Stimulated activated CD8-positive, alpha-beta memory T cell treated with anti-CD3 and anti-CD28 coated beads, Interleukin-12 subunit alpha, Interleukin-12 subunit beta, amount 100 ng/mL, for 1 hour (primary cell): ENCODE data around the gene AGPAT3.
"Not testable (repeated sequence)": the region's sequence is repeated elsewhere in the genome, so short reads cannot be mapped to it uniquely, and the experiment has no call there.

ENCODE experiments used
- DNase-seq: peaks from one replicate; pipeline ENCODE4 v3.0.0-alpha.2; 2020; ENCODE audit warnings: low read depth

Gene AGPAT3

DNA sequence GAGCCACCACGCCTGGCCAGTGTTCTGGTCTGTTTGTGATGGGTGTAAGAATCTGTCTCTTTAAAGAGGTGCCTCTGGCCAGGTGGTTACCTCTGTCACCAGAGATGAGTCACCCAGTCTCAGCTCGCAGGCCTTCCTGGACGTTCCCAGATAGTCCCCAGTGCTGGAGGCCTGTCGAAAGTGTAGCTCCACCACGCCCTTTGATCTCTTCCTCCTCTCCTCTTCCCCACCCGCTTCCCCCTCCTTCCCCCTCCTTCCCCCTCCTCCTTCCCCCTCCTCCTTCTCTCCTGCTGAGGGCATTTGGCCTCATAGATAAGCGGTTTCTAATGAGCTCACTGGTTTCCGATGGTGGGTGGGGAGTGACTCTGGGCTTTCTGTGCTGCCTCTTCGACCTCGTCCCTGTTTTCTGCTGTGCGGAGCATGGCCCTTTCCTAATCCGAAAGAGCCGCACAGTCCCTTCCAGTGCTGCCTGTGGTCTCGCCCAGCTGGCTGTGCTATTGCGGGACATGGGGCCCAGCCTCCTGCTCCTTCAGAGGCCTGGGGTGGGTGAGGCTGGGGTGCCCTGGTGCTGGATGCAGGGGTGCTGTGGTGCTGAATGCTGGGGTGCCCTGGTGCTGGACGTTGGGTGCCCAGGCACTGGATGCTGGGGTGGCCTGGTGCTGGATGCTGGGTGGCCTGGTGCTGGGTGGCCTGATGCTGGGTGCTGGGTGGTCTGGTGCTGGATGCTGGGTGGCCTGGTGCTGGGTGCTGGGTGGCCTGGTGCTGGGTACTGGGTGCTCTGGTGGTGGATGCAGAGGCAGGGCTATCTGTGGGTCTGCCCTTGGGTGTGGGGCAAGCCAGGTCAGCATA, 19.2 kb downstream of the AGPAT3 start:
- DNase-seq, result no peak

DNA sequence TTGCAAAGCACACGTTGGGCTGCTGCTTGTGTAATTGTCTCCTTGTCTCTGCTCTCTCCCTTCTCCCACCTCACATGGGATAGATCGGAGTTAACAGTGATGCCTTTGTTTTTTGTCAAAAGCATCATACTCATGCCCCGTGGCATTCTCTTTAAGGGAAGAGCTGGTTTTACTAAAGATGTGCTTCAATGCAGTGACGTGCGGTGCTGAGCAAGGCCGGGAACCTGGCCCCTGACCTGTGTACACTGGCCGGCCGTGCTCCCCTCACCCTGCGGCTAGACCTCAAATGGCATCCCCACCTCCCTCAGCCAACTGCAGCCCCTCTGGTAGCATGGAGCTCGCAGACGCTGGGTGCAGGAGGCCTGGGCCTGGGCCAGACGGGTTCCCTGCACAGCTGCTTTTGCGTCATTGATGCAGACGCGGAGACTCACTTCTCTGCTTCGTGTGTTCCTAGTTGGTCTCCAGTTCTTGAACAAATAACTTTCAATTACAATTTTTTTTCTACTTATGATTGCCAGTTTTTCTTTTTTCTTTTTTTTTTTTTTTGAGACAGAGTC, 19.9 kb downstream of the AGPAT3 start:
- no peak for DNase-seq

DNA sequence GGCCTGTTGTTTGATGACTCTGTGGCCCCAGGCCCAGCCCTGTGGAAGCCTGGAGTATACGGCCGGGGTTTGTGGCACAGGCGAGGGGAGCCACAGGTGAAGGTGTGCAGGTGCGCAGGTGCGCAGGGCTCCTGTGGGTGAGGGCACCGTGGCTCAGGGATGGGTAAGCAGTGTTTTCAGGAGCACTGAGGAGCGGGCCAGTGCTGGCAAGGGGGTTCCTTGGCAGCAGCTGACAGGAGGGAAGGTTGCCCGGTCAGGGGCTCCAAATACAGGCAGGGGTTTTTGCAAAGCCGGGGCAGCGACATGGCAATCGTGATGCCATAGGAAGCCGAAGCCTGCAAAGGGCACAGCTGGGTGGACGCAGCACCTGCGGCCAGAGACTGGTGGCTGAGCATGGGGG, 20.7 kb downstream of the AGPAT3 start:
- no peak for DNase-seq

DNA sequence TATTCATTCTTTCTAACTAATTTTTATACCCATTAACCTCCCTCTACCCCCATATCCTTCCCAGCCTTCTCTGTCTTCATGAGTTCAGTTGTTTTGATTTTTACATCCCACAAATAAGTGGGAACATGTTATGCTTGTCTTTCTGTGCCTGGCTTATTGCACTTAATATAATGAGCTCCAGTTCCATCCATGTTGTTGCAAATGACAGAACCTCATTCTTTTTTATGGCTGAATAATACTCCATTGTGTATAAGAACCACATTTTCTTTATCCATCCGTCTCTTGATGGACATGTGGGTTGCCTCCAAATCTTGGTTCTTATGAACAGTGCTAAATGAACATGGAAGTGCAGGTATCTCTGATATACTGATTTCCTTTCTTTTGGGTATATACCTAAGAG, 21.5 kb downstream of the AGPAT3 start:
- DNase-seq, result no peak

DNA sequence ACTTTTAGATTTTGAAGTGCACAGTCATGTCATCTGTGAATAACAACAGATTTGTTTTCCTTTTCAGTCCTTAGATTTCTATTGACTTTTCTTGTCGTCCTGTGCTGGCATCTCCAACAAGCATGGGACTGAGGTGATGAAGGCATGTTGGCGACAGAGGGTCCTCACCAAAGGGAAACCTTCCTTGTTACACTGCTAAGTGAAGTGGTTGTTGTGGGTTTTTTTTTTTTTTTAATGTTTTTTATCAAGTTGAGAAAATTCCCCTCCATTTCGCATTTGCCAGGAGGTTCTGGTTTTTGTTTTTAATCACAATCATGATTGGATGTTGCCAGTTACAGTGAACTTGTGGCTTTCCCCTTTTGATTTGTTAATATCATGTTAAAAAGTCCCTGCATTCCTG, 24.0 kb downstream of the AGPAT3 start:
- DNase-seq, result no peak

DNA sequence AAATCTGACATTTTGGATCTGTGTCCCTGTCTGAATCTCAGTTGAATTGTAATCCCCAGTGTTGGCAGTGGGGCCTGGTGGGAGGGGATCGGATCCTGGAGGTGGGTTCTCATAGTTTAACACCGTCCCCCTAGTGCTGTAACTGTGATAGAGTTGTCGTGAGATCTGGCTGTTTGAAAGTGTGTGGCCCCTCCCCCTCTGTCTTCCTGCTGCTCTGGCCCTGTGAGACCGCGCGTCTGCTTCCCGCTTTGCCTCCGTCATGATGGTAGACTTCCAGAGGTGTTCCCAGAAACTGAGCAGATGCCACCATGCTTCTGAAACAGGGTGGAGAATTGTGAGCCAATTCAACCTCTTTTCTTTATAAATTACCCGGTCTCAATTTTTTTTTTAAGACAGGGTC, 25.0 kb downstream of the AGPAT3 start:
- DNase-seq, result no peak

DNA sequence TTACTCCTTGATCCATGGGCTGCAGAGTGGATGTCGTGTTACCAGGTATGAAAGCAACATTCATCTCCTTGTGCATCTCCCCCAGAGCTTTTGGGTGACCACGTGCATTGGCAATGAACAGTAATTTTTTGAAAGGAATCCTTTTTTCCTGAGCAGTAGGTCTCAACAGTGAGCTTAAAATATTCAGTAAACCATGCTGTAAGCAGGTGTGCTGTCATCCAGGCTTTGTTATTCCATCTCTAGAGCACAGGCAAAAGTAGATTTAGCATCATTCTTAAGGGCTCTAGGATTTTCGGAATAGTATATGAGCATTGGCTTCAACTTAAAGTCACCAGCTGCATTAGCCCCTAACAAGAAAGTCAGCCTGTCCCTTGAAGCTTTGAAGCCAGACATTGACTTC, 27.3 kb downstream of the AGPAT3 start:
- DNase-seq, result no peak

DNA sequence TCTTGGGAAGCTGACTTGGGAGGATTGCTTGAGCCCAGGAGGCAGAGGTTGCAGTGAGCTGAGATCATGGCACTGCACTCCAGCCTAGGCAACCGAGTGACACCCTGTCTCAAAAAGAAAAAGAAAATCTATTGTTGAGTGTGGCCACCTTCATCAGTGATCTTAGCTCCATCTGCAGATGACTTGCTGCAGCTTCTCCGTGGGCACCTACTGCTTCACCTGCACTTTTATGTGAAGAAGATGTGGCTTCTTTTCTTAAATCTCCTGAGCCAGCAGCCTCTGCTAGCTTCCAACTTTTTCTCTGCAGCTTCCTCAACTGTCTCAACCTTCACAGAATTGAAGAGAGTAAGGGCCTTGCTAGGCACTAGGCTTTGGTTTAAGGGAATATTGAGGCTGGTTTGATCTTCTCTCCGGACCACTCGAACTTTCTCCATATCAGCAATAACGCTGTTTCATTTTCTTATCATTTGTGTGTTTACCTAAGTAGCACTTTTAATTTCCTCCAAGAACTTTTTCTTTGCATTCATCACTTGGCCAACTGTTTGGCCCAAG, 28.0 kb downstream of the AGPAT3 start:
- DNase-seq, result no peak

DNA sequence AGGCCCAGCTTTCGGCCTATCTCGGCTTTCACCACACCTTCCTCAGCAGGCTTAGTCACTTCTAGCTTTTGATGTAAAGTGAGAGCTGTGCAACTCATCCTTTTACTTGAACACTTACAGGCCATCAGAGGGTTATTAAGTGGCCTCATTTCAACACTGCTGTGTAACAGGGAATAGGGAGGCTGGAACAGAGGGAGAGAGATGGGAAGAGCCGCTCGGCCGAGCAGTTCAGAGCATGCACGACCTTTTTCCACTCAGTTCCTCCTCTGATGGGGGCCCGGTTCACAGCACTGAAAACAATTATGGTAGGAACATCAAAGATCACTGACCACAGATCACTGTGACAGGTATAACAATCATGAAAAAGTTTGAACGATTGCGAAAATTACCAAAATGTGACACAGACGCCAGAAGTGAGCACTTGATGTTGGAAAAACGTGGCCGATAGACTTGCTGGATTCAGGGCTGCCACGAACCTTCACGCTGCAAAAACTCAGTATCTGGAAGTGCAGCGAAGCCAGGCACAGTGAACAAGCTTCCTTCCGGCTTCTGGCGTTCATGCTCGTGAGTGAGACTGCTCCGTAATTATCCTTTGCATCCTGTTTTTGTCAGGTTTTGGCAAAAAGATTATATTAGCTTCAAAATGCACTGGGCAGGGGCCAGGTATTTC, 28.6 kb downstream of the AGPAT3 start:
- DNase-seq, result no peak

DNA sequence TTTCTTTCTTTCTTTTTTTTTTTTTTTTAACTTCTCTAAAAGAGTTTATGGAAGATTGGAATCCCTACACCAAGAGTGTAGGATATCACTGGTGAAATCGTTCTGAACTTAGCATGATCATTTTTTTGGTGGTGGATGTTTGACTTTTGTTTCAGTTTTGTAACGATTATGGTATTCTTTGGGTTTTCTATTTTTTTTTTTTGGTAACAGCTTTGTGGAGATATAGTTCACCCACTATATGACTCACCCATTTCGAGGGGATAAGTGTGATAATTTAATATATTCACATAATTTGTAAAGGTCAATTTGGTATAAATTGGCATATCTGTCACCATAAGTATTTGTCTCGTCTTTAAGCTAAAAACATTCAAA, 29.2 kb downstream of the AGPAT3 start:
- no peak for DNase-seq

DNA sequence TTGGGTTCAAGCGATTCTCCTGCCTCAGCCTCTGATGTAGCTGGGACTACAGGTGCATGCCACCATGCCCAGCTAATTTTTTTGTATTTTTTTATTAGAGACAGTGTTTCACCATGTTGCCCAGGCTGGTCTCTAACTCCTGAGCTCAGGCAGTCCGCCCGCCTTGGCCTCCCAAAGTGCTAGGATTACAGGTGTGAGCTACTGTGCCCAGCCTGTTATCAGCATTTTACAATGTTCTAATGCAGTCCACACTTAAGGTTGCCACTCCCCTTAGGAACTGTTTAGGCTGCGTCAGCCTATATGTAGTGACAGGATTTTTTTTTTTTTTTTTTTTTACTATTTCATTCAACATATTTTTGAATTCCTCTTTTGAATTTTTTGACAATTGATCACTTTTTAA, 30.2 kb downstream of the AGPAT3 start:
- DNase-seq, result no peak

DNA sequence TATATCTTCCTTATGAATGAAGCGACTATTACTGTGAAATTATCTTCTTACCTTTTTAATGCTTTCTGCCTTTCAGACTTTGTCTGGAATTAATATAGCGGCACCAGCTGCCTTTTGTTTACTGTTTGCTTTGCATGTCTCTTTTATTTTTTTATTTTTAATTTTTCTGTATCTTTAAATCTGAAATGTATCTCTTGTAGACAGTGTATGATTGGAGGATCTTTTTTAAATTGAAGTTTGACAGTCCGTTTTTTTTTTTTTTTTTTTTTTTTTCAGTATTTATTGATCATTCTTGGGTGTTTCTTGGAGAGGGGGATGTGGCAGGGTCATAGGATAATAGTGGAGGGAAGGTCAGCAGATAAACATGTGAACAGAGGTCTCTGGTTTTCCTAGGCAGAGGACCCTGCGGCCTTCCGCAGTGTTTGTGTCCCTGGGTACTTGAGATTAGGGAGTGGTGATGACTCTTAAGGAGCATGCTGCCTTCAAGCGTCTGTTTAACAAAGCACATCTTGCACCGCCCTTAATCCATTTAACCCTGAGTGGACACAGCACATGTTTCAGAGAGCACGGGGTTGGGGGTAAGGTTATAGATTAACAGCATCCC, 31.8 kb downstream of the AGPAT3 start:
- DNase-seq, result not testable (repeated sequence)

DNA sequence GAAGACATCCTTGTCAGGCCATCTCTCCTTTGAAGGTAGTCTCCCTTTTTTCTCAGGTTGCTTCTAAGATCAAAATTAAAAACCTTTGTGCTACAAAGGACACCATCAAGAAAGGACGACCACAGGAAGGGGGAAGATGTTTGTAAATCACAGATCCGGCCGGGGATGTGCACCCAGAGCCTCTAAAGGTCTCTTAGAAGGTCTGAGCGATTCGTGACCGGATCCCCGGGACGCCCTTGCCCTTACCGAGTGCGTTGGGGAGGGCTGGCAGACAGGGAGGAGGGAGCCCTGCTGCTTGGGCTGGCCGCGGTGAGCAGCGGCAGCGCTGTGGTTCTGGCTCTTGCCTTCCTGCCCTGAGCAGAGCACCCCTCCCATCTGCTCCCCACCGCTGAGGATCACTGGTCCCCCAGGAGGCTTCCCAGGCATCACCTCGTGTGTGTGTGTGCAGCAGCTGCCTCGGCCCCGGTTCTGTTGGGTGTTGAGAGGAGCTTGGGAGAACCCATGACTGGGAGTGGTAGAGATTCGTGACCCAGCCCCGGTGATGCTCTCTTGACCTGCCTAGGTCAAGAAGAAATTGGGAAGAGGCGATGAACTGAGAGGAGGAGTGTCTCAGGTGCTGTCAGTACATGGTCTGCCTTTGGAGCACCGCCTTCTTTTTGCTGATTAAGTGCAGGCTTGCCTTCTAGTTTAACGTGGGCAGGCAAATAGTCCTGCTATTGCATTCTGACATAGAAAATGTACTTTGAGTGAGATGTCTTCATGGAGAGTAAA, 34.5 kb downstream of the AGPAT3 start:
- DNase-seq, result no peak

DNA sequence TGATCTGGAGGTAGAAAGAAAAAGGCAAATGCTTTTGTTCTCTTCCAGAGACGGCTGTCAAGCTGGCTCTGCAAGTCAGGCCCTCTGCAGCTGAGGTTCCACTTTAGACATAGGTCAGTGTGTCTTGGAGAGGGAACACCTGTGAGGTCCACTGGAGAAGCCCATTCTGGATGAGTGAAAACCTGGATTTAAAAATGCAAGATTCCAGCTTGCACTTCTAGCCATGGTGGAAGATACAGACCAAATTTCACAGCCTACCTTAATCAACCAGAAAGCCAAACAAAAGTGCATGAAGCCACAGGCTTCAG, 35.0 kb downstream of the AGPAT3 start:
- DNase-seq, result no peak

DNA sequence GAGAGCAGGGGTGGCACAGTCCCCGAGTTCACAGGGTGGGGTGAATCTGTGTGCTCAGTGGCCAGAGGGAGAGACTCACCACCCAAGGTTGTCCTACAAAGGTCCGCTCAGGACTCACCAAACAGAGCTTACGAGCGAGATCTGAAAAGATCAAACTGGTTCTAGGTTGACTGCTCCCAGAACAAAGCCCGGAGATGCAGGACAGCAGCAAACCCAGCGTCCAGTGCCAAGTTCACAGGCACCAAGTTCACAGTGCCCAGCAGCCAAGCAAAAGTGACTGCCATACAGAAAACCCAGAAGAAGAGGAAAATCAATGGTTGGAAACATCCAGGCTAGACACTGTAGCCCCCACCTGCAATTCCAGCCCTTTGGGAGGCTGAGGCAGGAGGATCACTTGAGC, 35.7 kb downstream of the AGPAT3 start:
- no peak for DNase-seq

DNA sequence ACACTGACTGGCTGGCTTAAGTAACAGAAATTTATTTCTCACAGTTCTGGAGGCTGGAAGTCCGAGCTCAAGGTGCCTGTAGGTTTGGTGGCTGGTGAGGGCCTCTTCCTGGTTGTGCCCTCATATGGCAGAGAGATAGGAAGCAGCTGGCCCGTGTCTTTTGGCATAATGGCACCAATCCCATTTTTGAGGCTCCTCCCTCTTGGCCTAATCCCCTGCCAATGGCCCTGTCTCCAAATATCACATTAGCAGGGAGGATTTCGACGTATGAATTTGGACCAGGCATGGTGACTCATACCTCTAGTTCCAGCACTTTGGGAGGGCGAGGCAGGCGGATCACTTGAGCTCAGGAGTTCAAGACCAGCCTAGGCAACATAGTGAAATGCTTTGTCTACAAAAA, 37.4 kb downstream of the AGPAT3 start:
- DNase-seq, result no peak

DNA sequence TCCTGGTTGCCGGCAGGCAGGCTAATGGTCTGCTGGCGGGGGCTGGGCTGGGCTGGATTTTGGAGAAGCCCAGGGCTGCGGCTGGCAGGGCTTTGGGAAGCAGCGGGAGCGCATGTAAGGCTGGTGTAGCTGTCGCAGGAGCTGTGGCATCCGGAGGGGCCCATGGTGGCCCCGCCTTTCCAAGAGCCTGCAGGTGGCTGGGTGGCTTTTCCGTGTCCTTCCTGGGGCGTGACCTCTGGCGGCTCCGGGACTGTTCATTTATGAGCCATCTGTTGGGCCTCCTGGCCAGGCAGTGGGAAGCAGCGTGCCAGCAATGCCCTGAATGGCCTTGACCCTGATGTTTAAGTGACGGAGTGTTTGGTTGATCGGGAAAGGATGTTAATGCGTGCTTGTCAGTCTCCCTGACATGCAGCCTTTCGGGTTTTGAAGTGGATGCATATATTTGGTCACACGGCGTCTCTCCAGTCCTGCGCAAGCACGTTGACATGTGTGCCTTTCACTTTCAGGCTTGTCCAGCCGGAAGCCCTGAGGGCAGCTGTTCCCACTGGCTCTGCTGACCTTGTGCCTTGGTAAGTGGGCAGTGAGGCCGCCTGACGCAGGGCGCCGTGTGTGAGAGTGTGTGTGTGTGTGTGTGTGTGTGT, 38.5 kb downstream of the AGPAT3 start:
- no peak for DNase-seq

DNA sequence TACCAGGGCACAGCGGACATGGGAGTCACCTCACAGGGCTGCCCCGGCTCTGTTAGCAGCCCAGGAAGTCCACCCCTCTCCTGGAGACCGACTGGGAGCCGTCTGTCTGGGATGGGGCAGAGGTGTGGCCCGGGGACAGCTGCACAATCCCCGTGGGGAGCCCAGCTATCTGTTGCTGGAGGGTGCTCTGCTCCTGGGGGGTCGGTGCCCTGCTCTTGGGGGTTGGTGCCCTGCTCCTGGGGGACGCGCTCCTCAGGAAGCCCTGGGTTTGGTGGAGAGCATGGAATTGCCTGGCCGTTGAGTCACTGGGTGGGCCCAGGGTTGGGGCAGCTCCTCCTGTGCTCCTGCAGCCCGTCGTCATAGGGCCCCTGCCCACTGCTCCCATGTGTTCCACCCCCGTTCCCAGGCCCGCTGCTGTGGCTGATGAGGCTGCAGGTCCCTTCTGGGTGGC, 39.3 kb downstream of the AGPAT3 start:
- DNase-seq, result no peak

DNA sequence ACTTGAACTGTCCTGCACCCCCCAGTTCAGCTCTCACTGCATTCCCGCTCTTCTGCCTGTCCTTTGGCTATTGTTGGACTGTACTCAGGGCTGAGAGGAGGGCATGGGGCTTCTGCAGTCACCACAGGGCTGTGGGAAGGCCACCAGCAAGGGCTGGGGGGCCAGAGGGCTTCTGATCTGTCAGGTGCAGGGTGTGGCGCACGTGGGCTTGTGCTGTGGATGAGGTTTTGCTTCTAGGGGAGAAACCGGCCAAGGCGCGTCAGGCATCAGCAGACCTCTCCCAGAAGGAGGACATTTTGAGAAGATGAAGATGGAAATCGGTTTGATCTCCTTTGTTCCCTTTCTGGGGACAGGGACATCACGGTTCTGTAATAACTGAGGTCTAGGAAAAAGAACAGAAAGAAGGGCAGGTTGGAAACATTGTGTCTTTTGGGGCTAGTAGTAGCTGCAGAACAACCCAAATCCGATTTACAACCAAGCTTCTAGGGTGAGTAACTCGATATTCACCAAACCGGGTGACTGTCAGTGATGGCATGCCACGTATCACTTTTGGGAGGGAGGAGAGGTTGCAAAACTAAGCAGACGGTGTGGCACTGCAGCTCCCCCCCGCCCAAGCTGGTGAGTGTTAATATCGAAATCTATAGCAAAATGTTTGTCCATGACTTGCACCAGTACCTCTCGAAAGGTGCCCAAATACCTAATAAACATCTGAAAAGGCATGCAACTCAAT, 40.9 kb downstream of the AGPAT3 start:
- no peak for DNase-seq

DNA sequence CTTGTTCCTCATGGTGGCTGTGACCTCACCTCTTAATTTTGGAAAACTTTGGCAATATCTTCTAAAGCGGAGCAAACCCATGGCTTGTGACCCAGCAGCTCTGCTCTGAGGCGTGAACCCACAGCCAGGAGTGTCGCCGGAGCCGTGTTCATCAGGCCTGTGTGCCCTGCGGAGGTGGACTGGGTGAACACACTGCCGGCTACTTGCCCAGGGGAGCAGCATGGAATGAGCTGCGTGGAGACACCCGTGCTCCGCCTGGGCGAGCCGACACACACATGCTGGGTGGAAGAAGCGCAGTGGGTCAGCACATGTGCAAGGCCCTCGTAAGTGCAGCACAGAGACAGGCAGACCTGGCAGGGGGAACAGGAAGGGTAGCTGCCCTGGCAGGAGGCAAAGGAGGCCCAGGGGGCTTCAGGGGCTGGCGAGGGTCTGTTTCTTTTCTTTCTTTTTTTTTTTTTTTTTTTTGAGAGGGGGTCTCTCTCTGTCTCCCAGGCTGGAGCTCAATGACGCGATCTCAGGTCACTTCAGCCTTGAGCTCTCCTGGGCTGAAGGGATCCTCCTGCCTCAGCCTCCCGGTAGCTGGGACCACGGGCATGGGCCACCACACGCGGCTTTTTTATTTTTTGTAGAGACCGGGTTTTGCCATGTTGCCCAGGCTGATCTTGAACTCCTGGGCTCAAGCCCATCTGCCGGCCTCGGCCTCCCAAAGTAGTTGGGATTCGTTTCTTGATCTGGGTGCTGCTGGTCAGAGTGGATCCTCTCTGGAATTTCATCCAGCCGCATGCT, 41.8 kb downstream of the AGPAT3 start:
- no peak for DNase-seq
